ENCODE results near the gene NFE2L3.

NFE2L3 gene

DNA sequence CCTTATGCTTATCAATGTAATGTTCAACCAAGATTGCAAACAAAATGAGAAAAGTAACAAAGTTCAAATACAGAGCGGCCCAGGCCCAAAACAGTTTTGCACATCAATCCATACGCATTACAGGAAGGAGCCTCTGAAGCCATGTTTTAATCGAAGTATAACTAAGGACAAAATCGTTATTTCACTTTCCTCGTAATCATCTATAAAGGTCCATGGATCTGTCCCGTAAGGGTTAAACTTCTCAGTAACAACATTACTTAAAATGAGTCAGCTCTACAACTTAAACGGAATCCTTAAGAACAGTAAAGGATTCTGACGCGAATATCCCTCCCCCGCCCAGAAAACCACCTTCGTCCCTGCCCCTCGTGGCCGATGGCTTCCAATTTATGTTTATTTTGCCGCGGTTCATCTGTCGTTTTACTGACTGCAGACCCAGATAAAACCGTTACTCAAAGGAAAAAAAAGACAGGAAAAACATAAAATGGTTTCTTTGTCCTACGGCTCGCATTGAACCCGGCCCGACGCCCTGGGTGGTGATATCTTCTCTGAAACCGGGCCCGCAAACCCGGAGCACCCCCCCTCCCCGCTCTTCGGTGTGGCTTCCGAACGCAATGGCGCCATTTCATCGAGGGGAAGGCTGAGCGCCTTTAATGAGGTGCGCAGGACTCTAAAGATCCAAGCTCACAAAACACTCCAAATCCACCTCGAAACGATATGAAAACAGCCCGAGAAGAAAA lies 47.5 kb downstream of the NFE2L3 start:
- peak in 2 of 3 donors; percentile 26 to 36 for DNase-seq (ENCODE audit: low read depth in 3 of 3)

- DNase-seq (ENCODE audit: low read depth in 3 of 3) = peak; percentile 55 to 70 (median 62)
These were observed 48.0 kb downstream of the NFE2L3 start for GRCh38 chr7:26200038-26200443.

GRCh38 chr7:26200444-26201246 lies 48.6 kb downstream of the NFE2L3 start, which contains the start of gene HNRNPA2B1:
HNRNPA2B1 (minus strand) TSS chr7:26200746; CDS start chr7:26200577, 169 bp downstream.
- DNase-seq (ENCODE audit: low read depth in 3 of 3) = peak; percentile 94 to 95 (median 94)

DNA sequence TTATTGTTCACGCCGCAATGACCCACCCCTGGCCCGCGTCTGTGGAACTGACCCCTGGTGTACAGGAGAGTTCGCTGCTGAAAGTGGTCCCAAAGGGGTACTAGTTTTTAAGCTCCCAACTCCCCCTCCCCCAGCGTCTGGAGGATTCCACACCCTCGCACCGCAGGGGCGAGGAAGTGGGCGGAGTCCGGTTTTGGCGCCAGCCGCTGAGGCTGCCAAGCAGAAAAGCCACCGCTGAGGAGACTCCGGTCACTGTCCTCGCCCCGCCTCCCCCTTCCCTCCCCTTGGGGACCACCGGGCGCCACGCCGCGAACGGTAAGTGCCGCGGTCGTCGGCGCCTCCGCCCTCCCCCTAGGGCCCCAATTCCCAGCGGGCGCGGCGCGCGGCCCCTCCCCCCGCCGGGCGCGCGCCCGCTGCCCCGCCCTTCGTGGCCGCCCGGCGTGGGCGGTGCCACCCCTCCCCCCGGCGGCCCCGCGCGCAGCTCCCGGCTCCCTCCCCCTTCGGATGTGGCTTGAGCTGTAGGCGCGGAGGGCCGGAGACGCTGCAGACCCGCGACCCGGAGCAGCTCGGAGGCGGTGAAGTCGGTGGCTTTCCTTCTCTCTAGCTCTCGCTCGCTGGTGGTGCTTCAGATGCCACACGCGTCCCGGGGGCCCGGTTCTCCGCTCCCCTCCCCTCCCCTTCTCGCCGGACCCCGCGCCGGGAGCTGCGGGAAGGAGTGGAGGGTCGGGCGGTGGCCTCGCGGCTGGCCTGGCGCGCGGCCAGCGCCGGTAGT lies 49.4 kb downstream of the NFE2L3 start, which contains the start of gene CBX3:
CBX3 (plus strand) TSS at position 499 of the 772 bp plus-strand sequence. CDS start 1,254 bp downstream, outside the sequence.
- peak; percentile 80 to 89 (median 89) for DNase-seq (ENCODE audit: low read depth in 3 of 3)

DNA sequence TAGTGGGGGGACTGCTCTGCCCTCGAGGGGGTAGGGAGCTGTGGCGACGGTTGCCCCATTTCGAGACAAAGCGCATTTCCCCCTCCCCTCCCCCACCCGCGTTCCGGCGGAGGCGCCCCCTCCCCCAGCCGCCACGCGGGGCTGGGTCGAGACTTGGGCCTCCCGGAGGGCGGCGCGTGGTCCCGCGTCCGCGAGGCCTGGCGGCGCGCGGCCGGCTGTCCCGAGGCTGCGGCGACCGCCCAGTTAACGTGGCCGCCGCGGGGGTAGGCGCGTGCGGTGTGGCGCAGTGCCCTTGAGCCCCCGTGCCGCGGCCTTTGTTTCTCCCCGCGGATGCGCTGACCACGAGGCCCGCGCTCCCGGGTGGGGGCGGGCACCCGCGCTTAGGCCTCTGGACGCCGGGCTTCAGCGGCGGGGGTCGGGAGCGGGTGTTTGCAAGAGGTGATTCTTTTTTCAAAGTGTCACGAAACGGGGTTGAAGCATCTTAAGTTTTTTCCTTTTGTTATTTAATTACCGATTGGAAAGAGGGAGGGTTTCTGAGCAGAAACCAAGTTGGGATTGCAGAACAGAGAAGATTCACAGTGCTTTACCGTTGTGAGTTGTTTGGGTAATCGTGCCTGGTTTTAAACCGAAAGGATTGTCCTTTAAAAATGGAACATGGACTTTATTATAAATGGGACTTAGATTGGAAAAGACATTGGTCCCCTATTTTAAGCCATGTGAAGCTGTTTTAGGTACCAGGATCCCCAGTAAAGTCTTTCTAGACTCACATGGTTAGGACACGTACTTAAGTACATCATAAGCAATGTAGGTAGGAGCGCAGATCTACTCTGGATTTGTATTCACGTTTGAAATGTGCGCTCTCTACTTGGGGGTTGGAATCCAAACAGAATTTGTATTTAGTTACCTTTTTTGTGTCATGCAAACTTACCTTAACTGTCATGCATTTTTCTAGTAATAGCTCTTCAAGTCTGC lies 50.3 kb downstream of the NFE2L3 start:
- peak in 2 of 3 donors; percentile 42 to 57 for DNase-seq (ENCODE audit: low read depth in 3 of 3)

- no peak for DNase-seq (ENCODE audit: low read depth in 3 of 3)
These were observed 51.0 kb downstream of the NFE2L3 start for GRCh38 chr7:26203016-26203415.

GRCh38 chr7:26208040-26208439 lies 56.0 kb downstream of the NFE2L3 start:
- DNase-seq (ENCODE audit: low read depth in 3 of 3) = no peak

DNA sequence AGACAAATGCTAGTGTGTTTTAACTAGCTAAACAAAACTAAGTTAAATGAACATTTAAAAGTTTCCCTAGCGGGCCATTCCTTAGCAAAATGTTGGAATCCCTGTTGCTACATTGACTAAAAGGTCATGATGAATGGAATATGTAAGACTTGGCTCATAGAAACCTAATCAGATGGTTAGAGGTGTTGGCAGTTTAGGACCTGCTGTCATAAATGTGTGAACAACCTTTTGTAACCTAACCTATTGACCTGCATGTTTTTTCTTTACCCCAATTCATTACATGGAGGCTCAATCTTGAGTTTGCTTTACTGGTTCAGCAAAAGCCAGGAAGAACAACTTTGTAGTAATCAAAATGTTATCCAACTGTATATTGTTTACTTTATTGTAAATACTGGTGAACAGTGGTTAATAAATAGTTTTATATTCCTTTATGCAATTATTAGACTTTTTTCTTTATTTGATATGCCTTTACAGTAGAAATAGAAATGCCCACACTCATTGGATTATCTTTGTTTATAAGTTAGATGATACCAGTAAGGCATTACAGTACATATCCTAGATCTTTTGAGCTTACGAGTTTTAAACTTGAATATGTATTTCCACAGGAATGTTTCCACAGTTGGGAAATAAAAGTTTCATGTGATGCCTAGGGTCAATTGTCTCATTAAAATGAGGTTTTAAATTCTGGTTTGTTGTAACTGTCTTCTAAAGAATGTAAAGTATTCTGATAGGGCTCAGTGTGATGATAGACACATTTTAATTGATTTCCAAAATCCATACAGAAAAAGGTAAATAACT lies 61.1 kb downstream of the NFE2L3 start:
- DNase-seq (ENCODE audit: low read depth in 3 of 3) = no peak

DNA sequence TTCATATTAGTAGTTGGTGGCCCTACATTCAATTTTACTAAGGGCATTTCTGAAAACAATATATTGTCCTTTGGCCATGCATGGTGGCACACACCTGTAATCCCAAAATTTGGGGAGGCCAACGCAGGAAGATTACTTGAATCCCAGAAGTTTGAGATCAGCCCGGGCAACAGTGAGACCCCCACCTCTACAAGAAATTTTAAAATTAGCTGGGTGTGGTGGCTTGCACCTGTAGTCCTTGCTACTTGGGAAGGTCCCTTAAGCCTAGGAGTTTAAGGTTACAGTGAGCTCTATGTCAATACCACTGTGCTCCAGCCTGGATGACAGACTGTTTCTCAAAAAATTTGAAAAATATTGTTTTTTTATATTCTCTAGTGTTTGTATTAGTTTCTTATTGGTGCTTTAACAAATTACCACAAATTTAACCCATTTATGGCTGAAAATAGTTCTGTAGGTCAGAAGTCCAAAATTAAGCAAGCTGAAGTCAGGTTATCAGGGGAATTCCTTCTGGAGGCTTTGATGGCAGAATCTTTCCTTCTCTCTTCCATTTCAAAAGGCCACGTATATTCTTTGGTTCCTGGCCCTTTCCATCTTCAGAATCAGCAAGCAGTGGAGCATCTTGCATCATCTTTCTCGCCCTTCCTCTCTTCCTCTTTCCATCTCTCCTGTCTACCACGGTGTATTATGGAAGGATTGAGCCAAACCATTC lies 62.0 kb downstream of the NFE2L3 start:
- DNase-seq (ENCODE audit: low read depth in 3 of 3) = no peak

- DNase-seq (ENCODE audit: low read depth in 3 of 3) = no peak
These were observed 64.1 kb downstream of the NFE2L3 start for GRCh38 chr7:26216049-26216448.

DNA sequence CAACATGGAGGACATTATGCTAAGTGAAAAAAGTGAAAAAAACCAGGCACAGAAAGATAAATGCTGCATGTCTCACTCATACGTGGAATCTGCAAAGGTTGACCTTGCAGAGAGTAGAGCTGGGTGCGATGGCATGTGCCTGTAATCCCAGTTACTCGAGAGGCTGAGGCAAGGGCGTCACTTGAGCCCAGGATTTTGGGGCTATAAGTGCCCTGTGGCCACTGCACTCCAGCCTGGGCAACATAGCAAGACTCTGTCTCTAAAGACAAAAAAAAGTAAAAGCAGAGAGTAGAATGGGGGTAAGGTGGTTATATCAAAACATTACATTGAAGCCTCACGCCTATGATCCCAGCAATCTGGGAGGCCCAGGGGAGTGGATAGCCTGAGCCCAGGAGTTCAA lies 72.4 kb downstream of the NFE2L3 start:
- no peak for DNase-seq (ENCODE audit: low read depth in 3 of 3)

- no peak for DNase-seq (ENCODE audit: low read depth in 3 of 3)
These were observed 76.0 kb downstream of the NFE2L3 start for GRCh38 chr7:26227987-26228386.

GRCh38 chr7:26233902-26234511 lies 82.0 kb downstream of the NFE2L3 start:
- DNase-seq (ENCODE audit: low read depth in 3 of 3) = no peak
